ENCODE data around the gene FBXO30. TPM values are rescaled to one million over a fixed set of nuclear protein-coding genes. Genes with fewer than 3 reads are reported as not detected.

The FBXO30 gene
- total RNA-seq, 1 donor from 2014 or later: 40.6 TPM

- DNase-seq (ENCODE audit: low read depth): no peak
These were observed 7.9 kb upstream of the FBXO30 start for GRCh38 chr6:145822456-145822855.

GRCh38 chr6:145819994-145820393, 5.4 kb upstream of the FBXO30 start:
- DNase-seq (ENCODE audit: low read depth): no peak

DNA sequence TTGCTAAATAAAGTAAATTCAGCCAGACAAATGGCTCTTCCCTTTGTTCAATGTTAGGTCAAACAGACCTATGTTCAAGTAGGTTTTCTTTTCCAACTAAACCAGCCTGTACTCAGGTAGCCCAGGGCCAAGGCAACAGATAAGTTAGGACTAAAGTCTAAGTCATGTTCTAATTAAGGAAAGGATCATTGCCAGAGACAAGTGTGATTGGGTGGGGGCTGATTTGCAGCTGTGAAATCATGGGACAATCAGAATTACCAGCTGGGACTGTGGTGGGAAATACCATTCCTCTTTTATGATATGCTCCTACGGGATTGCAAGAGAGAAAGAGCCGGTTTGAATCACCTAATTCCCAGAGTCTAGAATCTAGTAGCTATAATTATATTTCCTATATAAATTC, 4.2 kb upstream of the FBXO30 start:
- peak; percentile 94 for DNase-seq (ENCODE audit: low read depth)

- DNase-seq (ENCODE audit: low read depth): no peak
These were observed 1.8 kb upstream of the FBXO30 start for GRCh38 chr6:145816392-145816791.

GRCh38 chr6:145815309-145816274, 997 bp upstream of the FBXO30 start:
- DNase-seq (ENCODE audit: low read depth): peak; percentile 62

GRCh38 chr6:145814035-145814500, 527 bp downstream of the FBXO30 start:
- DNase-seq (ENCODE audit: low read depth): peak; percentile 66

GRCh38 chr6:145813285-145814034, 1.1 kb downstream of the FBXO30 start:
- DNase-seq (ENCODE audit: low read depth): peak; percentile 54

GRCh38 chr6:145811741-145812140, 2.9 kb downstream of the FBXO30 start:
- DNase-seq (ENCODE audit: low read depth): no peak

- DNase-seq (ENCODE audit: low read depth): no peak
These were observed 4.8 kb downstream of the FBXO30 start for GRCh38 chr6:145809785-145810184.

- peak; percentile 36 for DNase-seq (ENCODE audit: low read depth)
These were observed 5.4 kb downstream of the FBXO30 start for GRCh38 chr6:145809211-145809610.

DNA sequence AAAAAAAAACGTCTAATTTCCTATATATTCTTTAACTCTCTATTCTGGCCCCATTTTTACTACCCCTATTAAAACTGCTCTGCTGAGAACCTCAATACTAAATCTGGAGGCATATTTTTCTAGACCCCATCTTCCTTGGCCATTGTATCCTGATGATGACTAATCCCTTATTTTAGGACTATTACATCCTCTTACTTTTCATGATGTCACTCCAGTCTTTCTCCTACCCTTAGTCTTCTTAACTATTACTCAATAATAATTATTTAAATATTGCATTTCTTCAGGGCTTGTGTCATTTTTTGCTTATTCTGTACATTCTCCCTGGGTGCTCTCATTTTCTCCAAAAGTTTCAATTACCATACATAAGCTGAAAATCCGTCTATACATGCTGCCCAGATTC, 6.4 kb downstream of the FBXO30 start:
- no peak for DNase-seq (ENCODE audit: low read depth)

- no peak for DNase-seq (ENCODE audit: low read depth)
These were observed 12.5 kb downstream of the FBXO30 start for GRCh38 chr6:145802141-145802540.

DNA sequence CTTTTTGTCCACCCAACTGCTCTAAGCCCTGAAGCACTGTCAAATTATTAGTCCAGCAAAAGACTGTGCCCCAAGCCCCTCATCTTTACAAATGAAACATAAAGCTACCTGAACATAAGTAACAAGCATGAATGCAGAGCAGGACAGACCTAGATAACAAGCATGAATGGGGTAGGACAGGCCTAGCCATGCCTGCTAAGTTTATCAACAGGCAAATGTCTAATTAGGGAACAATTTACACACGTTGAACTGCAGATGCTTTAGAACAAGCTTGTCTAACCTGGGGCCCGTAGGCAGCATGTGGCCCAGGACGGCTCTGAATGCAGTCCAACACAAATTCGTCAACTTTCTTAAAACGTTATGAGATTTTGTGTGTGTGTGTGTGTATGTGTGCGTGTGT, 13.6 kb downstream of the FBXO30 start:
- no peak for DNase-seq (ENCODE audit: low read depth)

- DNase-seq (ENCODE audit: low read depth): peak; percentile 31
These were observed 16.1 kb downstream of the FBXO30 start for GRCh38 chr6:145798530-145798929.

DNA sequence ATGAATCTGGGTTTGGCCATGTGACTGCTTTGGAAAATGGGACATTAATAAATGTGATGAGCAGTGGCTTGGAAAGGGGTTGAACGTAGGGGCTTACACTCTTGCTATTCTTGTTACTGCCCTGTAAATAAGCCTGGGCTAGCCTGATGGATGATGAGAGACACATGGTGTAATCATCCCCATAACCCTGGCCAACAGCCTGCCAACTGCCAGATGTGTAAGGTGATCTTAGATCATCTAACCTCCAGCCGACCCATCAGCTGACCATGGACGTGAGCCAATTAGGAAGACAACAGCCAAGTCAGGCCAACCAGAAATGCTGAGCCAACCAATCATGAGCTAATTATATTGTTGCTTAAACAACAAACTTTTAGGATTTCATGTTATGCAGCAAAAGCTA, 25.2 kb downstream of the FBXO30 start:
- peak; percentile 37 for DNase-seq (ENCODE audit: low read depth)

DNA sequence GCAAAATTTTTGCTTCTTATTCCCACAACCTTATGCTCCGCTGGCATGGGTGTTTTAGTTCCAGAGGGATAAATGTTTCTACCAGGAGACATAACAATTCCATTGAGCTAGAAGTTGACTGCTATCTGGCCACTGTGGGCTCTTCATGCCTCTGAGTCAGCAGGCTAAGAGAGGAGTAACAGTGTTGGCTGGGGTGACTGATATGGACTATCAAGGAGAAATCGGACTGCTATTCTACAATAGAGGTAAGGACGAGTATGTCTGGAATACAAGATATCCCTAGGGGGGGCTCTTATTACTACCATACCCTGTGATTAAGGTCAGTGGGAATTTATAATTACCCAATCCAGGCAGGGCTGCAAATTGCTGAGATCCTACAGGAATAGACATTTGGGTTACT, 26.9 kb downstream of the FBXO30 start:
- no peak for DNase-seq (ENCODE audit: low read depth)

- peak; percentile 4 for DNase-seq (ENCODE audit: low read depth)
These were observed 29.9 kb downstream of the FBXO30 start for GRCh38 chr6:145784683-145785082.

- no peak for DNase-seq (ENCODE audit: low read depth)
These were observed 30.8 kb downstream of the FBXO30 start for GRCh38 chr6:145783796-145784195.

GRCh38 chr6:145772846-145773245, 41.7 kb downstream of the FBXO30 start:
- no peak for DNase-seq (ENCODE audit: low read depth)

DNA sequence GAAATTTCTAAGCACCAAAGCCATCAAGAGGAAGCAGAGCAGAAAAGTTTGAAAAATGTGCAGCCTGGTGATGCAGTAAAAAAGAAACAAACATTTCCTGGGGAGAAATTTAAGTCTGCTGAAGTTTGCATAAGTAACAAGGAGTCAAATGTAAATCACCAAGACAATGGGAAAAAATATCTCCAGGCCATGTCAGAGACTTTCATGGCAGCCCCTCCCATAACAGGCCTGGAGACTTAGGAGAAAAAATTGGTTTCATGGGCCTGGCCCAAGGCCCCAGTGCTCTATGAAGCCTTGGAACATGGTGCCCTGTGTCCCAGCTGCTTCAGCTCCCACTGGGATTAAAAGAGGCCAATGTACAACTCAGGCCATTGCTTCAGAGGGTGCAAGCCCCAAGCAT, 49.1 kb downstream of the FBXO30 start:
- DNase-seq (ENCODE audit: low read depth): no peak

DNA sequence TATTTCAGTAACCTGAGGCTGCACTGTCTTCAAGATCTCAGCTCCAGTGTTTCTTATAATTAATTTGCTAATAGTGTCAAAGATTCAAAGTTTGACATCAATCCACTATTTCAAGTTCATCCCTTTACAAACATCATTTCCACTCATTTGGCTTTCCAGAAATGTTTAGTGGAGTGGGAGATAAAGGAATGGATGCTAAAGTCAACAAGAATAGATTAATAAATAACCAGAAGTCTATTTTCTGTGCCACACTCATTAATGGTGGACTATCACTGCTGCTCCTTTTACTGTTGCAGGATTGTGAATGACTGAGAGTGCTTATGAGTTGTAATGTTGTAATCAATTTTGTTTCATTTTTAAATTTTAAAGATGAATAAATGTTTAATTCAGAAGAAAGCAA, 50.9 kb downstream of the FBXO30 start:
- DNase-seq (ENCODE audit: low read depth): no peak

DNA sequence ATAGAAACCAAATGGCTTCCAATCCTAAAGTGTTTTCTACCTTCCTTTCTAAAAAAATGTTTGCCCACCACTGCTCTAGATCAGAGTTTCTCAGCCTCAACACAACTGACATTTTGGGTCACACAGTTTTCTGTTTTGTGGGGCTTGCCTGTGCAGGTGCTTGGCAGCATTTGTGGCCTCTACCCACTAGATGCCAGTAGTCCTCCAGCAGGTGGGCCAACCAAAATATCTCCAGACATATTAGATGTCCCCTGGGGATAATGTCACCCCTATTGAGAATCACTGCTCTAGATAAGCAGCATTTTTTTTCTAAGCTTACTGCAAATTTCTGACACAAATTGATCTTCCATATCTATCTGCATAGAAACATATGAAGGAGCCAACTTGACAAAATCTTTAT, 53.0 kb downstream of the FBXO30 start:
- DNase-seq (ENCODE audit: low read depth): peak; percentile 51

Data from myocyte (in vitro differentiated cells).